GM12878 (cell line): Measurements from ENCODE around the gene YEATS2. TPM values are rescaled to one million over a fixed set of nuclear protein-coding genes. Genes with fewer than 3 reads are reported as not detected.

Experiments used
- ATAC-seq: fragments of 200-7000 bp; cut with Tn5 transposase; 3 replicates; pipeline ENCODE4 v1.9.1; 2020; ENCODE audit warnings: mild to moderate bottlenecking, moderate library complexity
- BruUV-seq: library from RNA; stranded (reverse); fragments of 400-500 nt; replicated peaks from 2 replicates; lab custom pipeline; 2021; lab: Mats Ljungman, UMichigan
- CTCF ChIA-PET: fragments of 300-600 bp; sonication (Branson Sonifier 250); formaldehyde crosslinking; extraction: SDS; loops from one replicate; lab custom pipeline; 2021; ENCODE audit warnings: inconsistent platforms; lab: Yijun Ruan, JAX
- POLR2A ChIA-PET: fragments of 350-600 bp; formaldehyde crosslinking; extraction: SDS; loops from one replicate; lab custom pipeline; 2021; ENCODE audit warnings: inconsistent platforms; lab: Charles Lee
- RAD21 ChIA-PET: fragments of 300-600 bp; sonication (Branson Sonifier 250); formaldehyde crosslinking; loops from one replicate; lab custom pipeline; 2023; ENCODE audit warnings: antibody characterized with exemption; ENCODE audit not compliant: unreplicated experiment; lab: Charles Lee
- SMC1A ChIA-PET: fragments of 300-600 bp; sonication (Branson Sonifier 250); formaldehyde crosslinking; loops from one replicate; lab custom pipeline; 2023; ENCODE audit not compliant: unreplicated experiment, uncharacterized antibody; lab: Charles Lee
- DNase-seq: peaks from one replicate; pipeline ENCODE4 v3.0.0-alpha.2; 2011; ENCODE audit warnings: low read depth, low spot score
- FAIRE-seq: peaks from 3 replicates; lab custom pipeline; 2011; peaks lifted over from hg19 to GRCh38; lab: Jason Lieb, UNC
- H2AFZ ChIP-seq: 2 replicates; pipeline ENCODE4 v1.6.0; 2011; ENCODE audit warnings: low read depth, low read length, control low read depth; ENCODE audit not compliant: control insufficient read depth
- H3K27ac ChIP-seq: 2 replicates; pipeline ENCODE4 v1.5.1; 2011; ENCODE audit warnings: control low read depth; ENCODE audit not compliant: control insufficient read depth, insufficient read depth
- H3K27me3 ChIP-seq, 2 experiments: replicated peaks in 1 of 2; 2 replicates each; pipeline versions ENCODE4 v1.6.0 to v1.6.1; 2011; ENCODE audit warnings: low read length in 1 of 2; ENCODE audit not compliant: control insufficient read depth in 2 of 2, insufficient read depth in 2 of 2
- H3K36me3 ChIP-seq, 2 experiments: 2 replicates each; pipeline ENCODE4 v1.5.1; 2011; ENCODE audit warnings: low read length in 1 of 2; ENCODE audit not compliant: control insufficient read depth in 2 of 2, insufficient read depth in 2 of 2
- H3K4me1 ChIP-seq: 2 replicates; pipeline ENCODE4 v1.6.1; 2011; ENCODE audit warnings: mild to moderate bottlenecking, low read length, moderate library complexity, mixed read lengths; ENCODE audit not compliant: control insufficient read depth, insufficient read depth
- H3K4me2 ChIP-seq: 2 replicates; pipeline ENCODE4 v1.6.0; 2011; ENCODE audit warnings: control low read depth; ENCODE audit not compliant: control insufficient read depth, insufficient read depth
- H3K4me3 ChIP-seq: fragments of 200-600 bp; sonication (generic); 2 replicates; pipeline ENCODE4 v1.5.1; 2016
- H3K79me2 ChIP-seq: 2 replicates; pipeline ENCODE4 v1.6.0; 2011; ENCODE audit warnings: low read length; ENCODE audit not compliant: control insufficient read depth, insufficient read depth
- H3K9ac ChIP-seq: 2 replicates; pipeline ENCODE4 v1.8.0; 2011; ENCODE audit warnings: low read length, control low read depth, mixed read lengths; ENCODE audit not compliant: control insufficient read depth, insufficient read depth
- H3K9me3 ChIP-seq: replicated peaks from 3 replicates; pipeline ENCODE4 v1.5.1; 2011; ENCODE audit warnings: mild to moderate bottlenecking, low read length; ENCODE audit not compliant: control insufficient read depth, insufficient read depth
- H4K20me1 ChIP-seq: 2 replicates; pipeline ENCODE4 v1.6.0; 2011; ENCODE audit not compliant: control insufficient read depth, insufficient read depth
- CUX1 ChIP-seq: IDR thresholded peaks from 2 replicates; pipeline ENCODE4 v1.6.1; 2012; ENCODE audit warnings: improper control_type of control experiment, low read depth, low read length; ENCODE audit not compliant: insufficient replicate concordance
- ETV6 ChIP-seq, 2 experiments: fragments of 450-650 bp in 1 of 2; IDR thresholded peaks in 1 of 2; conservative IDR thresholded peaks in 1 of 2; 2 replicates each; pipeline ENCODE4 v1.6.1; 2014; ENCODE audit warnings: antibody characterized with exemption in 1 of 2, borderline replicate concordance in 1 of 2, low read depth in 1 of 2, mild to moderate bottlenecking in 1 of 2, moderate library complexity in 1 of 2
- GATAD2B ChIP-seq: fragments of 450-650 bp; conservative IDR thresholded peaks from 2 replicates; pipeline ENCODE4 v1.6.1; 2017; ENCODE audit warnings: low read depth, mild to moderate bottlenecking, moderate library complexity
- HDGF ChIP-seq: fragments of 450-650 bp; IDR thresholded peaks from 2 replicates; pipeline ENCODE4 v1.6.1; 2016; ENCODE audit warnings: antibody characterized with exemption
- MEF2A ChIP-seq: IDR thresholded peaks from 2 replicates; pipeline ENCODE4 v1.6.1; 2011; ENCODE audit warnings: low read depth, mild to moderate bottlenecking, low read length, moderate library complexity; ENCODE audit not compliant: insufficient read depth
- MEF2B ChIP-seq: fragments of 450-650 bp; IDR thresholded peaks from 2 replicates; pipeline ENCODE4 v1.6.1; 2018; ENCODE audit warnings: mild to moderate bottlenecking, moderate library complexity; ENCODE audit not compliant: partially characterized antibody, poor library complexity, severe bottlenecking
- RB1 ChIP-seq: fragments of 450-650 bp; formaldehyde crosslinking; IDR thresholded peaks from 2 replicates; pipeline ENCODE4 v1.6.1; 2017; ENCODE audit warnings: mild to moderate bottlenecking, borderline replicate concordance
- RELA ChIP-seq: fragments of 450-650 bp; IDR thresholded peaks from 2 replicates; pipeline ENCODE4 v1.8.0; 2014; ENCODE audit warnings: borderline replicate concordance; ENCODE audit not compliant: partially characterized antibody
- WGBS: methylation state at CpG from one replicate; pipeline ENCODE4 v1.1.6; 2016; ENCODE audit warnings: low lambda C conversion rate; ENCODE audit not compliant: insufficient replicate concordance, insufficient coverage; ENCODE audit errors: missing lambda C conversion rate; 5-methylcytosine and 5-hydroxymethylcytosine counted together
- in situ Hi-C: fragments of 300-500 bp; cut with MboI; formaldehyde crosslinking; loops from 9 replicates; pipeline ENCODE4 v1.14.3; 2018; ENCODE audit warnings: mixed read lengths
- intact Hi-C: fragments of 100-400 bp; cut with micrococcal nuclease; formaldehyde crosslinking; loops from one replicate; pipeline ENCODE4 v1.14.2; 2022; ENCODE audit not compliant: unreplicated experiment
- polyA plus RNA-seq, 11 experiments: library from polyadenylated mRNA; depleted of rRNA in 4 of 11; unstranded in 6 of 11; stranded (reverse) in 5 of 11; fragments of >200 nt; fragmentation: Nextera tagmentation in 4 of 11; fragmentation: Illumina TruSeq in 1 of 11; extraction: Ambion mirVana in 4 of 11; extraction: Trizol in 1 of 11; gene quantifications; 1 replicate in 1 of 11; 2 replicates in 10 of 11; pipeline versions ENCODE4 v1.2.1 to v1.2.3, GENCODE V29; 2011 to 2016; ENCODE audit warnings: inconsistent platforms in 2 of 11, missing spikeins in 2 of 11, low read depth in 1 of 11
- total RNA-seq, 4 experiments: library from RNA; depleted of rRNA in 3 of 4; stranded (reverse); fragments of >200 nt in 3 of 4; fragmentation: Illumina TruSeq in 1 of 4; extraction: Trizol in 1 of 4; gene quantifications; 2 replicates each; pipeline versions ENCODE4 v1.2.1 to v1.2.3, GENCODE V29; 2013 to 2021
- TF ChIP-seq, protein P1 (sequence below): IDR thresholded peaks from 2 replicates; pipeline ENCODE4 v1.6.1; 2012; ENCODE audit warnings: low read length, inconsistent platforms
- TF ChIP-seq, protein P2 (sequence below): IDR thresholded peaks from 2 replicates; pipeline ENCODE4 v1.6.1; 2011; ENCODE audit warnings: mild to moderate bottlenecking, low read depth, low read length, moderate library complexity; ENCODE audit not compliant: insufficient replicate concordance

The YEATS2 gene
- total and polyA plus RNA-seq, 10 of the 15 experiments (the other 5 are each of a cell fraction or from before 2014, with no cell fraction given): 1.9 to 65.3 (median 25.8) TPM

DNA sequence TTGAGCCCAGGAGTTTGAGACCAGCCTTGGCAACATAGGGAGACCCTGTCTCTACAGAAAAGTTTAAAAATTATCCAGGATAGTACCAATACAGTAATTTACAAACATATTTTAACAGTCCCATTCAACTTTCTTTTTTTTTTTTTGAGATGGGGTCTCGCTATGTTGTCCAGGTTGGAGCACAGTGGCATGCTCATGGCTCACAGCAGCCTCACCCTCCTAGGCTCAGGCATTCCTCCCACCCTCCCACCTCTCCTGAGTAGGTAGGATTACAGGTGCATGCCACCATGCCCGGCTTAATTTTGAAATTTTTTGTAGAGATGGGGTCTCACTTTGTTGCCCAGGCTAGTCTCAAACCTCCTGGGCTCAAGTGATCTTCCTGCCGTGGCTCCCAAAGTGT is 140.3 kb downstream of the YEATS2 start:
- H3K27me3 ChIP-seq: no peaks in the 10 kb centered on the region
- no TSS peak for BruUV-seq
- H3K36me3 ChIP-seq: peaks cover 5 to 24% of the 10 kb centered on the region in 2 experiments
- ChIA-PET SMC1A (no interaction called here), CTCF (no interaction called here), RAD21 (no interaction called here), POLR2A (no interaction called here)
- intact Hi-C loops (no loop called here), in situ Hi-C loops (no loop called here)
- H3K4me3 ChIP-seq: no peak overlapping the region
- H3K79me2 ChIP-seq: no peaks in the 10 kb centered on the region
- no peak overlapping the region for H3K4me2 ChIP-seq
- 95% methylated on average over 2 of the region's 3 CpGs for WGBS
- no peak overlapping the region for H3K9ac ChIP-seq
- FAIRE-seq: no peak
- no peak for TF ChIP-seq GATAD2B
- no peak for TF ChIP-seq HDGF
- no peak for TF ChIP-seq MEF2A
- TF ChIP-seq MEF2B: no peak
- no peak for TF ChIP-seq ETV6 (conservative IDR thresholded peaks at IDR 0.05 in 1 of 2, IDR thresholded peaks at IDR 0.05 in 1 of 2; ENCODE audit: borderline replicate concordance in 1 of 2, low read depth in 1 of 2)
- TF ChIP-seq RELA: no peak
- TF ChIP-seq, protein P1, sequence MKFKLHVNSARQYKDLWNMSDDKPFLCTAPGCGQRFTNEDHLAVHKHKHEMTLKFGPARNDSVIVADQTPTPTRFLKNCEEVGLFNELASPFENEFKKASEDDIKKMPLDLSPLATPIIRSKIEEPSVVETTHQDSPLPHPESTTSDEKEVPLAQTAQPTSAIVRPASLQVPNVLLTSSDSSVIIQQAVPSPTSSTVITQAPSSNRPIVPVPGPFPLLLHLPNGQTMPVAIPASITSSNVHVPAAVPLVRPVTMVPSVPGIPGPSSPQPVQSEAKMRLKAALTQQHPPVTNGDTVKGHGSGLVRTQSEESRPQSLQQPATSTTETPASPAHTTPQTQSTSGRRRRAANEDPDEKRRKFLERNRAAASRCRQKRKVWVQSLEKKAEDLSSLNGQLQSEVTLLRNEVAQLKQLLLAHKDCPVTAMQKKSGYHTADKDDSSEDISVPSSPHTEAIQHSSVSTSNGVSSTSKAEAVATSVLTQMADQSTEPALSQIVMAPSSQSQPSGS: no peak
- TF ChIP-seq RB1: no peak
- TF ChIP-seq, protein P2, sequence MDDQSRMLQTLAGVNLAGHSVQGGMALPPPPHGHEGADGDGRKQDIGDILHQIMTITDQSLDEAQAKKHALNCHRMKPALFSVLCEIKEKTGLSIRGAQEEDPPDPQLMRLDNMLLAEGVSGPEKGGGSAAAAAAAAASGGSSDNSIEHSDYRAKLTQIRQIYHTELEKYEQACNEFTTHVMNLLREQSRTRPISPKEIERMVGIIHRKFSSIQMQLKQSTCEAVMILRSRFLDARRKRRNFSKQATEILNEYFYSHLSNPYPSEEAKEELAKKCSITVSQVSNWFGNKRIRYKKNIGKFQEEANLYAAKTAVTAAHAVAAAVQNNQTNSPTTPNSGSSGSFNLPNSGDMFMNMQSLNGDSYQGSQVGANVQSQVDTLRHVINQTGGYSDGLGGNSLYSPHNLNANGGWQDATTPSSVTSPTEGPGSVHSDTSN: no peak
- no peak for TF ChIP-seq CUX1
- no peak for DNase-seq
- H2AFZ ChIP-seq: no peak overlapping the region
- no peak for ATAC-seq
- H4K20me1 ChIP-seq: no peaks in the 10 kb centered on the region
- no peak overlapping the region for H3K27ac ChIP-seq
- H3K9me3 ChIP-seq: no peaks in the 10 kb centered on the region
- H3K4me1 ChIP-seq: no peaks in the 10 kb centered on the region
